A549 (cell line): Measurements from ENCODE around the gene RBM7. TPM values are rescaled to one million over a fixed set of nuclear protein-coding genes. Genes with fewer than 3 reads are reported as not detected.

Source experiments
- ATAC-seq, 2 experiments: fragments of 200-7000 bp in 1 of 2; fragments of >200 bp in 1 of 2; cut with Nextera tagmentation in 1 of 2; cut with Tn5 transposase in 1 of 2; 3 replicates each; pipeline versions ENCODE4 v1.8.0 to v1.9.1; 2018 to 2020; ENCODE audit warnings: mild to moderate bottlenecking in 1 of 2, moderate library complexity in 1 of 2
- CTCF ChIA-PET: fragments of 300-600 bp; sonication (Branson Sonifier 250); formaldehyde crosslinking; extraction: SDS; loops from one replicate; lab custom pipeline; 2021; ENCODE audit warnings: antibody characterized with exemption, inconsistent platforms; lab: Yijun Ruan, JAX
- POLR2A ChIA-PET: fragments of 350-600 bp; formaldehyde crosslinking; extraction: SDS; loops from one replicate; lab custom pipeline; 2021; ENCODE audit warnings: antibody characterized with exemption, inconsistent platforms; lab: Yijun Ruan, JAX
- DNase-seq, 2 experiments: peaks; one replicate each; pipeline versions ENCODE4 v3.0.0 to v3.0.0-alpha.2; 2011 to 2016; ENCODE audit warnings: low read depth in 1 of 2, low spot score in 1 of 2
- FAIRE-seq: peaks from 2 replicates; lab custom pipeline; 2011; peaks lifted over from hg19 to GRCh38; lab: Jason Lieb, UNC
- H3K27ac ChIP-seq, 2 experiments: fragments of >200 bp; sonication (Bioruptor Twin); formaldehyde crosslinking; 3 replicates each; pipeline ENCODE4 v1.5.1; 2016 to 2017
- H3K4me1 ChIP-seq: fragments of >200 bp; sonication (Bioruptor Twin); formaldehyde crosslinking; 3 replicates; pipeline ENCODE4 v1.6.1; 2016
- H3K4me2 ChIP-seq: fragments of >200 bp; sonication (Bioruptor Twin); formaldehyde crosslinking; 3 replicates; pipeline ENCODE4 v1.6.1; 2016
- H3K4me3 ChIP-seq: fragments of >200 bp; sonication (Bioruptor Twin); formaldehyde crosslinking; 3 replicates; pipeline ENCODE4 v1.5.1; 2016
- H3K9me3 ChIP-seq: fragments of >200 bp; sonication (Bioruptor Twin); formaldehyde crosslinking; 3 replicates; pipeline ENCODE4 v1.6.1; 2016
- BHLHE40 ChIP-seq: IDR thresholded peaks from 2 replicates; pipeline ENCODE4 v1.6.1; 2012; ENCODE audit warnings: low read depth, low read length, inconsistent platforms
- CHD2 ChIP-seq: fragments of 150-350 bp; IDR thresholded peaks from 2 replicates; pipeline ENCODE4 v1.6.1; 2014; ENCODE audit warnings: low read length; ENCODE audit not compliant: partially characterized antibody
- CHD4 ChIP-seq: fragments of 200-600 bp; sonication (generic); IDR thresholded peaks from 2 replicates; pipeline ENCODE4 v1.6.1; 2016; ENCODE audit warnings: antibody characterized with exemption, mild to moderate bottlenecking, borderline replicate concordance
- EHMT2 ChIP-seq: fragments of 200-600 bp; sonication (generic); IDR thresholded peaks from 2 replicates; pipeline ENCODE4 v1.6.1; 2016; ENCODE audit warnings: antibody characterized with exemption, low read depth, mild to moderate bottlenecking, moderate library complexity
- ESRRA ChIP-seq: fragments of 150-350 bp; IDR thresholded peaks from 2 replicates; pipeline ENCODE4 v1.6.1; 2014; ENCODE audit warnings: mild to moderate bottlenecking, low read length, borderline replicate concordance
- FOSL2 ChIP-seq, 2 experiments: fragments of 450-650 bp in 1 of 2; fragments of >200 bp in 1 of 2; sonication (Bioruptor Twin) in 1 of 2; formaldehyde crosslinking; IDR thresholded peaks; 2 replicates each; pipeline versions ENCODE4 v1.5.0 to v1.6.1; 2016 to 2020; ENCODE audit warnings: mild to moderate bottlenecking in 1 of 2, moderate library complexity in 1 of 2
- GATA3 ChIP-seq: IDR thresholded peaks from 2 replicates; pipeline ENCODE4 v1.6.1; 2012; ENCODE audit warnings: borderline replicate concordance
- HDAC2 ChIP-seq: fragments of 200-600 bp; sonication (generic); IDR thresholded peaks from 2 replicates; pipeline ENCODE4 v1.6.1; 2016
- HEYL ChIP-seq: fragments of 250-450 bp; sonication (Bioruptor Pico); IDR thresholded peaks from 2 replicates; pipeline ENCODE4 v1.8.0; 2021; ENCODE audit warnings: mild to moderate bottlenecking, moderate library complexity
- HOXA7 ChIP-seq: fragments of 250-450 bp; sonication (Bioruptor Pico); IDR thresholded peaks from 2 replicates; pipeline ENCODE4 v1.5.0; 2020; ENCODE audit warnings: mild to moderate bottlenecking, moderate library complexity
- JUN ChIP-seq, 2 experiments: fragments of >200 bp; sonication (Bioruptor Twin); formaldehyde crosslinking; IDR thresholded peaks; 2 replicates in 1 of 2; 3 replicates in 1 of 2; pipeline ENCODE4 v1.6.1; 2016 to 2017
- KDM1A ChIP-seq: fragments of 200-600 bp; sonication (generic); IDR thresholded peaks from 2 replicates; pipeline ENCODE4 v1.6.1; 2016; ENCODE audit warnings: low read depth, mild to moderate bottlenecking
- MAFK ChIP-seq: fragments of 450-650 bp; IDR thresholded peaks from 2 replicates; pipeline ENCODE4 v1.6.1; 2014; ENCODE audit not compliant: partially characterized antibody
- MAZ ChIP-seq: fragments of 150-350 bp; IDR thresholded peaks from 2 replicates; pipeline ENCODE4 v1.6.1; 2014; ENCODE audit warnings: antibody characterized with exemption, low read depth, low read length, borderline replicate concordance
- MYC ChIP-seq: IDR thresholded peaks from 2 replicates; pipeline ENCODE4 v1.6.1; 2012; ENCODE audit warnings: mild to moderate bottlenecking, inconsistent platforms, low read length, improper control_type of control experiment, borderline replicate concordance
- NFE2L2 ChIP-seq: fragments of 150-350 bp; conservative IDR thresholded peaks from 2 replicates; pipeline ENCODE4 v1.6.1; 2014; ENCODE audit warnings: low read length
- NR3C1 ChIP-seq: fragments of >200 bp; sonication (Bioruptor Twin); formaldehyde crosslinking; IDR thresholded peaks from 3 replicates; pipeline ENCODE4 v1.6.1; 2017
- POLR2A ChIP-seq: IDR thresholded peaks from 2 replicates; pipeline ENCODE4 v1.6.1; 2012; ENCODE audit warnings: mild to moderate bottlenecking, low read length
- POLR2AphosphoS2 ChIP-seq: conservative IDR thresholded peaks from 2 replicates; pipeline ENCODE4 v1.6.1; 2012; ENCODE audit warnings: low read length, improper control_type of control experiment, inconsistent platforms
- RARB ChIP-seq: fragments of 250-450 bp; sonication (Bioruptor Pico); IDR thresholded peaks from 2 replicates; pipeline ENCODE4 v1.8.0; 2021; ENCODE audit warnings: mild to moderate bottlenecking, moderate library complexity
- RCOR1 ChIP-seq: fragments of 150-350 bp; IDR thresholded peaks from 2 replicates; pipeline ENCODE4 v1.6.1; 2014; ENCODE audit warnings: antibody characterized with exemption, low read length, low read depth
- RNF2 ChIP-seq: fragments of 200-600 bp; sonication (generic); IDR thresholded peaks from 2 replicates; pipeline ENCODE4 v1.6.1; 2016; ENCODE audit warnings: low read depth, mild to moderate bottlenecking, antibody characterized with exemption, moderate library complexity, borderline replicate concordance
- SMC3 ChIP-seq: fragments of >200 bp; sonication (Bioruptor Twin); formaldehyde crosslinking; IDR thresholded peaks from 3 replicates; pipeline ENCODE4 v1.6.1; 2018; ENCODE audit warnings: inconsistent platforms
- TFCP2L1 ChIP-seq: fragments of 250-450 bp; sonication (Bioruptor Pico); IDR thresholded peaks from 2 replicates; pipeline ENCODE4 v1.5.0; 2021; ENCODE audit warnings: mild to moderate bottlenecking
- ZC3H11A ChIP-seq: fragments of 450-650 bp; IDR thresholded peaks from 2 replicates; pipeline ENCODE4 v1.6.1; 2014; ENCODE audit warnings: antibody characterized with exemption, mild to moderate bottlenecking
- ZSCAN20 ChIP-seq: fragments of 250-450 bp; sonication (Bioruptor Pico); IDR thresholded peaks from 2 replicates; pipeline ENCODE4 v1.8.0; 2022; ENCODE audit warnings: mild to moderate bottlenecking, moderate library complexity
- whole genome bisulfite sequencing: methylation state at CpG from one replicate; pipeline ENCODE4 v1.1.6; 2017; ENCODE audit errors: missing lambda C conversion rate; 5-methylcytosine and 5-hydroxymethylcytosine counted together
- polyA plus RNA-seq, 4 experiments: library from polyadenylated mRNA; depleted of rRNA in 3 of 4; stranded (reverse); fragments of >200 nt; fragmentation: RNase III in 1 of 4; extraction: RNeasy Plus Mini Kit Qiagen cat#74134 plus additional on column Dnase treatment in 1 of 4; gene quantifications; 2 replicates in 3 of 4; 3 replicates in 1 of 4; pipeline ENCODE4 v1.2.3, GENCODE V29; 2011 to 2017
- TF ChIP-seq, protein P1 (sequence below): fragments of >200 bp; sonication (Bioruptor Twin); formaldehyde crosslinking; IDR thresholded peaks from 3 replicates; pipeline ENCODE4 v1.6.1; 2016
- TF ChIP-seq, protein P2 (sequence below): fragments of 450-650 bp; IDR thresholded peaks from 2 replicates; pipeline ENCODE4 v1.6.1; 2014; ENCODE audit warnings: antibody characterized with exemption
- TF ChIP-seq, protein P3 (sequence below): fragments of >200 bp; sonication (Bioruptor Twin); formaldehyde crosslinking; IDR thresholded peaks from 2 replicates; pipeline ENCODE4 v1.6.1; 2016
- TF ChIP-seq, protein P4 (sequence below): fragments of 150-350 bp; IDR thresholded peaks from 2 replicates; pipeline ENCODE4 v1.6.1; 2014; ENCODE audit warnings: low read depth, mild to moderate bottlenecking, low read length

RBM7 gene
- polyA plus RNA-seq, 2 of the 4 experiments (the other 2 are of a cell fraction): 33.6 to 41.2 TPM

DNA sequence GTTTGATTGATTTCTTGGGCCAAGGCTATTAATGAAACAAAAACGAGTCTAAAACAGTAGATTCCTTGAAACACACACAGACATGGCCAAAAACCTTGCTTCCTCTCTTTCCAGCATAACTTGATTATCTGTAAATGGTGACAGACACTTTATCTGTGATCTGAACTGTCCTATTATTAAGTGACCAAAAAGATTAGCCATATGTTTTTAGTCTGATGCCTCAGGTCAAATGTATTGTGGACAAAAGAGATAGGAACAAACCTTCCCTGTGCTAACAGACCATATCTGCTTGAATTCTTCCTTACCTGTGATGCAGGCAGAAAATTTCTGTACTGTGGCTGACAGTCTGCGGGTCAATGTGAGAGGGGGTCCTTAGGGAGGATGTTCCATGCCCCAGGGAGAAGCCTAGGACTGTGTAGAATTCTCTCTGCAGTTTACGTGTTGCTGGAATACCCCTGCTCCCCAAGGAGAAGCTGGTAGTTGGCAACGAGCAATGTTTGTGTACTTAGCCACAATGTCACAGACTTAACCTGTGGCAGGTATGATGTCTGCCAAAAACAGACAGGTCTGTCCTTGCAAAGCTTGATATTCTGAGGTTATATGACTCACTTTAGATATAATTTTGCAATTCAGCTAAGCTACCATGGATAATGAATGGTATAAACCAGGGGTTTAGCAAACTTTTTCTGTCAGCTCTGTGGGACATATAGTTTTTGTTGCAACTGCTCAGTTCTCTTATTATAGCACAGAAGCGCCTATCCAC, 31.4 kb upstream of the RBM7 start:
- TF ChIP-seq BHLHE40 (no peak), MAFK (no peak), RCOR1 (no peak), JUN (IDR thresholded peaks at IDR 0.05) (no peak), GATA3 (no peak), HOXA7 (no peak), ZSCAN20 (CRISPR knock-in tag) (no peak), RARB (CRISPR knock-in tag) (no peak), CHD4 (no peak)
- DNase-seq: no peak
- Histone ChIP-seq H3K9me3 (no peaks in the 10 kb centered on the region), H3K27ac (no peak overlapping the region), H3K4me3 (no peak overlapping the region), H3K4me2 (no peak overlapping the region), H3K4me1 (peaks cover 14% of the 10 kb centered on the region)
- no peak for ATAC-seq
- no peak for FAIRE-seq
- ChIA-PET CTCF (interaction anchor here (1.1 to 1.3 kb wide), 2 partner anchors 10 to 13 kb away, joined by 3 read pairs; no protein-coding TSS in a partner anchor), POLR2A (no interaction called here)
- 58% methylated on average over 5 of the region's 5 CpGs for WGBS

DNA sequence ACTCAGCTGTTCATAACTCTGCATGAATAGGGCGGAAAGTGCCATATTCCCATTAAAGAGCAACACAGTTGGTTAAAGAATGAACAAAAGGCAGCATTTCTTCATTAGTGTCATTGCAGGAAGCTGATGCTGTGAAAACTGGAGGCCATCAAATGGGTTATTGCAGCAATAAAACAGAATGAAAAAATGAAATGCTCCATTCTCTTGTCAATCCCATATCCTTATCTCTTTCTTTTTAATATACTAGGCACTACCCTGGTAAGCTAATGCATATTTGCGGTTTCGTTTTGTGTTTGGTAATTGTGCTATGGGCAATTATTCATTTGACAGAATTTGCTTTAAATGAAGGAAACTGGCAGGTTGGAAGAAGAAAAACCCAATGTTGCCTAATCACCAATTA, 25.4 kb upstream of the RBM7 start:
- 81% methylated on average over 3 of the region's 3 CpGs for WGBS
- Histone ChIP-seq H3K4me1 (no peaks in the 10 kb centered on the region), H3K9me3 (no peaks in the 10 kb centered on the region), H3K27ac (no peak overlapping the region), H3K4me2 (no peak overlapping the region), H3K4me3 (no peak overlapping the region)
- no peak for FAIRE-seq
- POLR2A ChIA-PET: no interaction called here
- no peak for DNase-seq
- CTCF ChIA-PET: interaction anchor here (1.8 kb wide), 1 partner anchor 8 kb away, joined by 5 read pairs; no protein-coding TSS in a partner anchor
- ATAC-seq: no peak
- TF ChIP-seq GATA3 (no peak), POLR2AphosphoS2 (no peak), NR3C1 (no peak), KDM1A (no peak), CHD2 (no peak), RARB (CRISPR knock-in tag) (no peak), ESRRA (no peak), POLR2A (no peak), TFCP2L1 (no peak), JUN (IDR thresholded peaks at IDR 0.05) (no peak), ZC3H11A (no peak), MAZ (no peak)
- TF ChIP-seq, protein P1, sequence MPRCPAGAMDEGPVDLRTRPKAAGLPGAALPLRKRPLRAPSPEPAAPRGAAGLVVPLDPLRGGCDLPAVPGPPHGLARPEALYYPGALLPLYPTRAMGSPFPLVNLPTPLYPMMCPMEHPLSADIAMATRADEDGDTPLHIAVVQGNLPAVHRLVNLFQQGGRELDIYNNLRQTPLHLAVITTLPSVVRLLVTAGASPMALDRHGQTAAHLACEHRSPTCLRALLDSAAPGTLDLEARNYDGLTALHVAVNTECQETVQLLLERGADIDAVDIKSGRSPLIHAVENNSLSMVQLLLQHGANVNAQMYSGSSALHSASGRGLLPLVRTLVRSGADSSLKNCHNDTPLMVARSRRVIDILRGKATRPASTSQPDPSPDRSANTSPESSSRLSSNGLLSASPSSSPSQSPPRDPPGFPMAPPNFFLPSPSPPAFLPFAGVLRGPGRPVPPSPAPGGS: no peak
- TF ChIP-seq, all 56 proteins: peak for 0

DNA sequence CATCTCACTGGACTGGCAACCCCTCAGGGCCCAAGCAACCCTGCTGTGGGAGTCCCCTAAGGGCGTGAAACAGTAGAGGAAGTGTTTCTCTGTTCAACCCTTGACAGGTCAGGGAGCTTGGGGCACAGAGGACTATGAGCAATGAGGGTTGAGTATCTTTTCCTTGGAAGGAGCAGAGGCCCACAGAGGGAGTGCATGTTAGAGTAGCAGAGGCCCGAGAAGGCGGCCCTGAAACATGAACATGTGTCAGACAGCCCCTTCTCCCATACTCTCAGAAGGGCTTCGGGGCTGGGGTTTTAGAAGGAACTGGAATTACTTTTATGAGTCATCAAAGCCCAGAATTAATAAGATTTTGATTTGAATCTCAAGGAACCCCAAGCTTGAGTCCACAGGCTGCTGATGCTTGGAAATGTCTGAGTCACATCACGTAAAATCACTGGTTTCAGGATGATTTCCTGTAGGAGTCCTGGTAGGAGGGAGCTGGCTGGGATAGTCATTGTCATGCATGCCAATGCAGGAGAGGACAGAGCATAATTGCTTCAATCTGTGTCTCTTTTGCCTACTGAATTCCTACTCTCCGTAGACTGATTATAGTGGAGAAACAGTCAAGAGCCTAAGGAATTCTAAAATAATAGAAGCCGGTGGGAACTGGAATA, 22.7 kb upstream of the RBM7 start:
- Histone ChIP-seq H3K4me2 (no peak overlapping the region), H3K4me3 (no peak overlapping the region), H3K9me3 (no peaks in the 10 kb centered on the region), H3K4me1 (no peaks in the 10 kb centered on the region), H3K27ac (no peak overlapping the region)
- WGBS: 75% methylated on average over 7 of the region's 7 CpGs
- ChIA-PET POLR2A (no interaction called here), CTCF (interaction anchor here (2.1 kb wide), 1 partner anchor 37 kb away, joined by 5 read pairs; no protein-coding TSS in a partner anchor)
- DNase-seq (no peak), ATAC-seq (no peak), FAIRE-seq (no peak)
- TF ChIP-seq, protein P2, sequence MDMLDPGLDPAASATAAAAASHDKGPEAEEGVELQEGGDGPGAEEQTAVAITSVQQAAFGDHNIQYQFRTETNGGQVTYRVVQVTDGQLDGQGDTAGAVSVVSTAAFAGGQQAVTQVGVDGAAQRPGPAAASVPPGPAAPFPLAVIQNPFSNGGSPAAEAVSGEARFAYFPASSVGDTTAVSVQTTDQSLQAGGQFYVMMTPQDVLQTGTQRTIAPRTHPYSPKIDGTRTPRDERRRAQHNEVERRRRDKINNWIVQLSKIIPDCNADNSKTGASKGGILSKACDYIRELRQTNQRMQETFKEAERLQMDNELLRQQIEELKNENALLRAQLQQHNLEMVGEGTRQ: no peak
- TF ChIP-seq FOSL2 (IDR thresholded peaks at IDR 0.05): no peak
- no peak for TF ChIP-seq FOSL2 (CRISPR knock-in tag; IDR thresholded peaks at IDR 0.05)
- no peak for TF ChIP-seq NR3C1
- TF ChIP-seq RNF2: no peak
- TF ChIP-seq HEYL: no peak
- no peak for TF ChIP-seq EHMT2
- no peak for TF ChIP-seq ESRRA
- no peak for TF ChIP-seq CHD2
- no peak for TF ChIP-seq NFE2L2
- TF ChIP-seq BHLHE40: no peak
- TF ChIP-seq, protein P3, sequence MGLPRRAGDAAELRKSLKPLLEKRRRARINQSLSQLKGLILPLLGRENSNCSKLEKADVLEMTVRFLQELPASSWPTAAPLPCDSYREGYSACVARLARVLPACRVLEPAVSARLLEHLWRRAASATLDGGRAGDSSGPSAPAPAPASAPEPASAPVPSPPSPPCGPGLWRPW: no peak
- TF ChIP-seq, protein P4, sequence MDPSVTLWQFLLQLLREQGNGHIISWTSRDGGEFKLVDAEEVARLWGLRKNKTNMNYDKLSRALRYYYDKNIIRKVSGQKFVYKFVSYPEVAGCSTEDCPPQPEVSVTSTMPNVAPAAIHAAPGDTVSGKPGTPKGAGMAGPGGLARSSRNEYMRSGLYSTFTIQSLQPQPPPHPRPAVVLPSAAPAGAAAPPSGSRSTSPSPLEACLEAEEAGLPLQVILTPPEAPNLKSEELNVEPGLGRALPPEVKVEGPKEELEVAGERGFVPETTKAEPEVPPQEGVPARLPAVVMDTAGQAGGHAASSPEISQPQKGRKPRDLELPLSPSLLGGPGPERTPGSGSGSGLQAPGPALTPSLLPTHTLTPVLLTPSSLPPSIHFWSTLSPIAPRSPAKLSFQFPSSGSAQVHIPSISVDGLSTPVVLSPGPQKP: no peak
- TF ChIP-seq MYC: no peak
- no peak for TF ChIP-seq HDAC2
- TF ChIP-seq SMC3: no peak
